Measurements from ENCODE around the gene SLC9A9. TPM values are rescaled to one million over a fixed set of nuclear protein-coding genes. Genes with fewer than 3 reads are reported as not detected.

The SLC9A9 gene
- polyA plus RNA-seq, 1 donor (not counting 4 experiments of a cell fraction or from before 2014, with no cell fraction given), result 5.2 TPM

GRCh38 chr3:143333367-143333766 is 514.9 kb downstream of the SLC9A9 start:
- FAIRE-seq, result no peak
- Histone ChIP-seq H3K9ac (ENCODE audit: control insufficient read depth, extremely low read depth, insufficient read depth, low read length) (no peak overlapping the region), H3K9me1 (ENCODE audit: control insufficient read depth, extremely low read depth, insufficient read depth, low read length) (no peaks in the 10 kb centered on the region), H3K27me3 (ENCODE audit: control insufficient read depth, extremely low read depth, insufficient read depth, low read length) (no peaks in the 10 kb centered on the region), H2AFZ (ENCODE audit: control insufficient read depth, low read length) (no peak overlapping the region), H3K36me3 (ENCODE audit: control insufficient read depth in 2 of 2, extremely low read depth in 1 of 2, insufficient read depth in 2 of 2, low read length in 2 of 2) (no peaks in the 10 kb centered on the region), H4K20me1 (ENCODE audit: control insufficient read depth, extremely low read depth, insufficient read depth, low read length) (no peaks in the 10 kb centered on the region), H3K9me3 (ENCODE audit: control insufficient read depth, low read depth, low read length) (no peaks in the 10 kb centered on the region), H3K27ac (ENCODE audit: control insufficient read depth, insufficient read depth, low read length) (no peak overlapping the region), H3K4me3 (ENCODE audit: control insufficient read depth in 2 of 3, extremely low read depth in 1 of 3, insufficient read depth in 2 of 3, low read depth in 1 of 3, low read length in 3 of 3) (no peak overlapping the region), H3K4me1 (ENCODE audit: control insufficient read depth, extremely low read depth, insufficient read depth, low read length) (no peaks in the 10 kb centered on the region), H3K4me2 (ENCODE audit: control insufficient read depth, extremely low read depth, insufficient read depth, low read depth, low read length) (no peak overlapping the region), H3K79me2 (ENCODE audit: control insufficient read depth, insufficient read depth, low read length) (no peaks in the 10 kb centered on the region)
- dilution Hi-C loops (cut with MboI; ENCODE audit: extremely low pct_ligation_motif_present, low sequenced_read_pairs), result no loop called here
- DNase-seq (ENCODE audit: low read depth, low spot score), result no peak
- no peak for TF ChIP-seq EZH2 (IDR thresholded peaks at IDR 0.05; ENCODE audit: low read length)
- no peak for TF ChIP-seq CTCF (optimal IDR thresholded peaks at IDR 0.05 in 1 of 3, IDR thresholded peaks at IDR 0.05 in 1 of 3, conservative IDR thresholded peaks at IDR 0.05 in 1 of 3; ENCODE audit: extremely low read depth in 1 of 3, insufficient read depth in 2 of 3, low read length in 3 of 3)

DNA sequence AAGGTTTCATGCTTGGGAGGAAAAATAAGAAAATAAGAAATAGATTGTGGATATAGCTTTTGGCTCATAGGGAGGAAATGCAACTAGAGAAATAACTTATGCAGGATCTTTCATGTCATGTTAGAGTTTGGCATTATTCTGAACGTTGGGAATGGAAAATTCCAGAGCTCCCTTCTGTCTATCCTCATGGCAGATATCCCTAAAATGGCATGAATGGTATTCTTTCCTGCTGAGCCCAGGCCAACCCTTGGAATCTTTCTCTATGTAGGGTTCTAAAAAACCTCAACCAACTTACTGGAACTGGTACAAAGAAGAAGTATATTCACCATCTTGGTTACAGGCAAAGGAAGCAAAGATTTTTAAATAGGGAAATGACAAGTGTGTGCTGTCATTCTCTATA is 516.2 kb downstream of the SLC9A9 start:
- no peaks in the 10 kb centered on the region for H3K36me3 ChIP-seq (ENCODE audit: control insufficient read depth in 2 of 2, extremely low read depth in 1 of 2, insufficient read depth in 2 of 2, low read length in 2 of 2)
- H3K4me3 ChIP-seq (ENCODE audit: control insufficient read depth in 2 of 3, extremely low read depth in 1 of 3, insufficient read depth in 2 of 3, low read depth in 1 of 3, low read length in 3 of 3), result no peak overlapping the region
- TF ChIP-seq CTCF (optimal IDR thresholded peaks at IDR 0.05 in 1 of 3, IDR thresholded peaks at IDR 0.05 in 1 of 3, conservative IDR thresholded peaks at IDR 0.05 in 1 of 3; ENCODE audit: extremely low read depth in 1 of 3, insufficient read depth in 2 of 3, low read length in 3 of 3) (no peak), EZH2 (IDR thresholded peaks at IDR 0.05; ENCODE audit: low read length) (no peak)
- no peaks in the 10 kb centered on the region for H3K79me2 ChIP-seq (ENCODE audit: control insufficient read depth, insufficient read depth, low read length)
- H3K27ac ChIP-seq (ENCODE audit: control insufficient read depth, insufficient read depth, low read length), result no peak overlapping the region
- no peaks in the 10 kb centered on the region for H3K9me3 ChIP-seq (ENCODE audit: control insufficient read depth, low read depth, low read length)
- no peaks in the 10 kb centered on the region for H3K4me1 ChIP-seq (ENCODE audit: control insufficient read depth, extremely low read depth, insufficient read depth, low read length)
- no peaks in the 10 kb centered on the region for H3K27me3 ChIP-seq (ENCODE audit: control insufficient read depth, extremely low read depth, insufficient read depth, low read length)
- no peaks in the 10 kb centered on the region for H3K9me1 ChIP-seq (ENCODE audit: control insufficient read depth, extremely low read depth, insufficient read depth, low read length)
- no peak overlapping the region for H2AFZ ChIP-seq (ENCODE audit: control insufficient read depth, low read length)
- no peaks in the 10 kb centered on the region for H4K20me1 ChIP-seq (ENCODE audit: control insufficient read depth, extremely low read depth, insufficient read depth, low read length)
- no peak for DNase-seq (ENCODE audit: low read depth, low spot score)
- H3K9ac ChIP-seq (ENCODE audit: control insufficient read depth, extremely low read depth, insufficient read depth, low read length), result no peak overlapping the region
- FAIRE-seq, result no peak
- no peak overlapping the region for H3K4me2 ChIP-seq (ENCODE audit: control insufficient read depth, extremely low read depth, insufficient read depth, low read depth, low read length)
- dilution Hi-C loops (cut with MboI; ENCODE audit: extremely low pct_ligation_motif_present, low sequenced_read_pairs), result no loop called here

Data from keratinocyte (primary cell).